ENCODE results near the gene DNAI2.

DNAI2 gene

DNA sequence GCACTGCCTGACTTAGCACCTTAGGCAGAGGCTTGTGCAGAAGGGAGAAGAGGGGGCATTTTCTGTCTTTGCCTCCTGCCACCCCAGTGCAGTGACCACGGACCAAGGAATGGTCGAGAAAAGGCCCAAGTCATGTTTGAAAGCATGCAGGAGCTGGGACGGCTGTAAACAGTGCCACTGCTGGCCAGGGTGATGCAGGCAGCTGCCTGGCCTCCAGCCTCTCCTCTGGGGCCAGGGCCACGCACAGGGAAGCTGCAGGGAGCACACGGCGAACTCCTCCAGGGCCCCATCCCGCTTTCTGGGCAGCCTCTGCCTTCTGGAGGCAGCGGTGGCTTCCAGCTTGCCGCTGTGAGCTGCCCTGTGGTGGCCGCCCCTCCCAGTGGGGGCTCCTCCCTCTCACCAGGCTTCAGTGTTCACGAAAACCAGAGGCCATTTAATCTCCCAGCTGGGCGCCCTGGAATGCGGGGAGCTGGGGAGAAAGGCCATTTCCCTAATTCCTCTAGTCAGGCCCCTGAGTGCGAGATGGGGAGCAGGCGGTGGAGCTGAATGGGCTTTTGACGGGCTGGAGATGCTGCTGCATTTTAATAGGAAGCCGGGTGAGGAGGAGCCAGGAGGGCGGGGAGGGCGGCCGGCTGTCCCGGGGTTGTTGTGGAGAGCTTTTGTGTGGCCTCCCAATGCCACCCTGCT, 28.7 kb upstream of the DNAI2 start:
- H3K4me2 ChIP-seq: no peak overlapping the region
- no peaks in the 10 kb centered on the region for H3K36me3 ChIP-seq (ENCODE audit: insufficient read depth)
- no peaks in the 10 kb centered on the region for H3K4me1 ChIP-seq (ENCODE audit: low read depth, poor library complexity, severe bottlenecking)
- H3K27me3 ChIP-seq (ENCODE audit: insufficient read depth, low read depth): no peaks in the 10 kb centered on the region
- no peaks in the 10 kb centered on the region for H3K79me2 ChIP-seq (ENCODE audit: insufficient read depth, low read depth)
- H3K4me3 ChIP-seq (IDR thresholded peaks at IDR 0.05; ENCODE audit: insufficient read depth, low read depth, low read length): no peak overlapping the region
- H4K20me1 ChIP-seq (ENCODE audit: insufficient read depth): no peaks in the 10 kb centered on the region
- TF ChIP-seq, protein P1, sequence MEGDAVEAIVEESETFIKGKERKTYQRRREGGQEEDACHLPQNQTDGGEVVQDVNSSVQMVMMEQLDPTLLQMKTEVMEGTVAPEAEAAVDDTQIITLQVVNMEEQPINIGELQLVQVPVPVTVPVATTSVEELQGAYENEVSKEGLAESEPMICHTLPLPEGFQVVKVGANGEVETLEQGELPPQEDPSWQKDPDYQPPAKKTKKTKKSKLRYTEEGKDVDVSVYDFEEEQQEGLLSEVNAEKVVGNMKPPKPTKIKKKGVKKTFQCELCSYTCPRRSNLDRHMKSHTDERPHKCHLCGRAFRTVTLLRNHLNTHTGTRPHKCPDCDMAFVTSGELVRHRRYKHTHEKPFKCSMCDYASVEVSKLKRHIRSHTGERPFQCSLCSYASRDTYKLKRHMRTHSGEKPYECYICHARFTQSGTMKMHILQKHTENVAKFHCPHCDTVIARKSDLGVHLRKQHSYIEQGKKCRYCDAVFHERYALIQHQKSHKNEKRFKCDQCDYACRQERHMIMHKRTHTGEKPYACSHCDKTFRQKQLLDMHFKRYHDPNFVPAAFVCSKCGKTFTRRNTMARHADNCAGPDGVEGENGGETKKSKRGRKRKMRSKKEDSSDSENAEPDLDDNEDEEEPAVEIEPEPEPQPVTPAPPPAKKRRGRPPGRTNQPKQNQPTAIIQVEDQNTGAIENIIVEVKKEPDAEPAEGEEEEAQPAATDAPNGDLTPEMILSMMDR (conservative IDR thresholded peaks at IDR 0.05; ENCODE audit: low read depth, low read length): no peak
- H2AFZ ChIP-seq (ENCODE audit: low read depth): no peak overlapping the region
- H3K9ac ChIP-seq: no peak overlapping the region
- no peak overlapping the region for H3K27ac ChIP-seq

DNA sequence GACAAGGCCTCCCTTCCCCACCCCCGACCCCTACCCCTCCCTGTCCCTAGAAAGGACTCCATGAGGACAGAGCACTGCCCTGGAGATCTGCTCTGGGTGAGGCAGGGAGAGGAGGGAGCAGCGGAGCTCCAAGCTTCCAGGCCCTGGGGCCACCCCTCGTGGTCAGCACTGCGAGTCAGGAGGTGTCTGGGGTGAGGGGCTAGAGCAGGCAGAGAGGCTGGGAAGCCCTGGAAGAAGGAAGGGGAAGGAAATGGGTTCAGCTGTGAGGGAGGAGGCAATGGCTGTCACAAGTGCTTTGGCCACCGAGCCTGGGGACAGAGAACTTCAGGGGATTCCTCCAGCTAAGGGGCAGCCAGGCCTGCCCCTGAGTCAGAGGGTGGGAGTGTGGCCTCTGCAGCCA, 28.2 kb upstream of the DNAI2 start:
- Histone ChIP-seq H3K4me1 (ENCODE audit: low read depth, poor library complexity, severe bottlenecking) (no peaks in the 10 kb centered on the region), H2AFZ (ENCODE audit: low read depth) (no peak overlapping the region), H4K20me1 (ENCODE audit: insufficient read depth) (no peaks in the 10 kb centered on the region), H3K27me3 (ENCODE audit: insufficient read depth, low read depth) (no peaks in the 10 kb centered on the region), H3K79me2 (ENCODE audit: insufficient read depth, low read depth) (no peaks in the 10 kb centered on the region), H3K27ac (no peak overlapping the region), H3K4me3 (IDR thresholded peaks at IDR 0.05; ENCODE audit: insufficient read depth, low read depth, low read length) (no peak overlapping the region), H3K4me2 (no peak overlapping the region), H3K36me3 (ENCODE audit: insufficient read depth) (no peaks in the 10 kb centered on the region), H3K9ac (no peak overlapping the region)
- TF ChIP-seq, protein P1 (conservative IDR thresholded peaks at IDR 0.05; ENCODE audit: low read depth, low read length): no peak

DNA sequence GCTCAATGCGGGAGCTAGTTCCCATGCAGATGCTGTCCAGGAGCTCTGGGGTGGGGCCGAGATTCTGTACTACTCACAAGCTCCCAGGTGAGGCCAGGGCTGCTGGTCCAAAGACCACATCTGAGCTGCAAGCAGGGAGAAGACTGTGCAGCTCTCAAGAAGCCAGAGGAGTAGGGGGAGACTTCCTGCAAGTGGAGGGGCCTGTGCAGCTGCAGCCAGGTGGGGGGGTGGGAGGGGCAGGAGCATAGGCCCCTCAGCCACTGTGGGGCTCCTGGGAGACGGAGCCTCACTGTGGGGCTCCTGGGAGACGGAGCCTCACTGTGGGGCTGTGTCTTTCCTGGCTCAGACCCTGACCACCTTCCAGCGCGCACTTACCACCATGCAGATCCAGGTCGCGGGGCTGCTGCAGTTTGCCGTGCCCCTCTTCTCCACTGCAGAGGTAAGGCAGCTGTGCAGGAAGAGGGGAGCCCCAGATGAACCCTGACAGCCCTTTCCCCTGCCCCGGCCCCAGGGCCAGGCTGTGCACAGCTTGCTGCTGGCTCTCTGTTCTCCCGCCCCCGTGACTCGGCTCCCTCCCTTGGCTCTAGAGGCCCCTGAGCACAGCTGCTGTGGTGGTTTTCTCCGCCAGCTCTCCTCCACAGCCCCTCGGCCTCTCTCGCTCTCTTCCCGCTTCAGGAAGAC, 24.3 kb upstream of the DNAI2 start:
- no peak overlapping the region for H3K4me2 ChIP-seq

DNA sequence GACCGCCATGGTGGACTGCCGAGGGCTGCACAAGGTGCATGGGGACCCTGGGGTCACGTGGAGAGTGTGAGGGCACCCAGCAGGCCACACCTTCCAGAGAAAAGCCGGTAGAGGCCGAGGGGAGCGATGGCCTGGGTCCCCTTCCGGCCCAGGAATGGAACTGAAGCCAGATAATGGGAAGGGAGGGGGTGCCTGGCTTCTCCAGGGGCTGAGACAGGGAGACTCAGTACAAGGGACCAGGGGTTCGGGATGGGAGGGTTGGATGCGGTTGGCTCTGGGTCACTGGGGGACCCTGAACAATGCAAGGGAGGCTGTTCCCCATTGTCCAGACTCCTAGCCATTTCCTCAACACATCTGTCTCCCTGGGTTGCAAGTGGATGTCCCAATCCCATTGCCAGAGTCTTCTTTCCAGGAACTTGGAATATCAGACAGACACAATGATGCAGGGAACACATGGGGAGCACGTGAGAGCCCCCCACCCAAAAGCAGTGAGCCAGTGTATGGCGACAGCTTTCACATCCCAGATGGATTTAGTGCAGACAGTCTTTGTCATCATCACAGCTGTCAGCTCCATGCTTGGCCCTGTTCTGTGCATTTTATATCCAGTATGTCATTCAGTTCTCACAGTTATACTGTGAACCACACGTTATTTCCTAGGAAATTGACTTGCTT, 23.6 kb upstream of the DNAI2 start:
- H2AFZ ChIP-seq (ENCODE audit: low read depth): no peak overlapping the region
- H3K4me1 ChIP-seq (ENCODE audit: low read depth, poor library complexity, severe bottlenecking): no peaks in the 10 kb centered on the region
- TF ChIP-seq, protein P1 (conservative IDR thresholded peaks at IDR 0.05; ENCODE audit: low read depth, low read length): no peak
- no peaks in the 10 kb centered on the region for H3K36me3 ChIP-seq (ENCODE audit: insufficient read depth)
- no peaks in the 10 kb centered on the region for H4K20me1 ChIP-seq (ENCODE audit: insufficient read depth)
- no peak overlapping the region for H3K4me3 ChIP-seq (IDR thresholded peaks at IDR 0.05; ENCODE audit: insufficient read depth, low read depth, low read length)
- no peak overlapping the region for H3K4me2 ChIP-seq
- no peak overlapping the region for H3K27ac ChIP-seq
- no peak overlapping the region for H3K9ac ChIP-seq
- no peaks in the 10 kb centered on the region for H3K27me3 ChIP-seq (ENCODE audit: insufficient read depth, low read depth)
- no peaks in the 10 kb centered on the region for H3K79me2 ChIP-seq (ENCODE audit: insufficient read depth, low read depth)

More for the DNA sequence above, 24.3 kb upstream of the DNAI2 start:
- Histone ChIP-seq H3K27ac (no peak overlapping the region), H3K36me3 (ENCODE audit: insufficient read depth) (no peaks in the 10 kb centered on the region), H4K20me1 (ENCODE audit: insufficient read depth) (no peaks in the 10 kb centered on the region), H3K27me3 (ENCODE audit: insufficient read depth, low read depth) (no peaks in the 10 kb centered on the region), H2AFZ (ENCODE audit: low read depth) (no peak overlapping the region), H3K79me2 (ENCODE audit: insufficient read depth, low read depth) (no peaks in the 10 kb centered on the region), H3K9ac (no peak overlapping the region), H3K4me1 (ENCODE audit: low read depth, poor library complexity, severe bottlenecking) (no peaks in the 10 kb centered on the region), H3K4me3 (IDR thresholded peaks at IDR 0.05; ENCODE audit: insufficient read depth, low read depth, low read length) (no peak overlapping the region)
- TF ChIP-seq, protein P1 (conservative IDR thresholded peaks at IDR 0.05; ENCODE audit: low read depth, low read length): no peak
